GM19463 (cell line): ENCODE measurements around the gene CABLES1.

Experiments
- ATAC-seq: cut with Tn5 transposase; IDR thresholded peaks from one replicate; pipeline ENCODE4 v1.9.1; 2021; ENCODE audit warnings: mild to moderate bottlenecking, moderate library complexity; ENCODE audit not compliant: unreplicated experiment

Gene CABLES1

GRCh38 chr18:23165271-23166068 is 30.2 kb downstream of the CABLES1 start:
- ATAC-seq, result no peak

DNA sequence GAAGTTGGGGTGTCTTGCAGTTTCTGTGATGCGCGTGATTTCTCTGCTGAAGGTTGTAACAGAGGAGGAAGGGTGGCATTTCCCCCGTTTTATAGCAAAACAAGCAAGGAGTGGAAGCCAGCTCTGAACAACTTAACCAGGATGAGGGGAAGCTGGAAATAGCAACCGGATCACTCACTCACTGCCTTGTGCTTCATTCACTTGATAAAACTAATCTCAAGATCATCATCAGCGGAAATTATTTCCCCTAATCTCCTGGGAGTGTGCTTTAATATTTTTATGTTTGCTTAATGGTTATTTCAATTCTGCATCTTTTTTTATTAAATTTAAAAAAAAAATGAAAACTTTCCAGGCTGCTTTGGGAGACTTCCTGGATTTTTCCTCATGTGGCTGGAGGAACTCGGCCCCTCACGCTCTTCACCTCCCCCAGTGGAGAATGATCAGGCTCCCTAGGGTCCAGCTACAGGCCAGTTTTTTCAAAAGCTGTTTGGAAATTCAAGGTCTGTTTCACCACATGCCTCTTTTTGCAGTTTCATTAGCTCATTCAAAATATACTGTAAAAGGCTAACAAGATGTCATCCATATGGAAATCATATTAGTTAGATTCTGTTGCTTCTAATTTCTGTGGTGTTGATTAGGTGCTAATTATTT is 31.7 kb downstream of the CABLES1 start:
- ATAC-seq, result no peak

GRCh38 chr18:23169673-23170044 is 34.4 kb downstream of the CABLES1 start:
- no peak for ATAC-seq

- ATAC-seq, result no peak
Observed at GRCh38 chr18:23170137-23170536, 34.9 kb downstream of the CABLES1 start.

DNA sequence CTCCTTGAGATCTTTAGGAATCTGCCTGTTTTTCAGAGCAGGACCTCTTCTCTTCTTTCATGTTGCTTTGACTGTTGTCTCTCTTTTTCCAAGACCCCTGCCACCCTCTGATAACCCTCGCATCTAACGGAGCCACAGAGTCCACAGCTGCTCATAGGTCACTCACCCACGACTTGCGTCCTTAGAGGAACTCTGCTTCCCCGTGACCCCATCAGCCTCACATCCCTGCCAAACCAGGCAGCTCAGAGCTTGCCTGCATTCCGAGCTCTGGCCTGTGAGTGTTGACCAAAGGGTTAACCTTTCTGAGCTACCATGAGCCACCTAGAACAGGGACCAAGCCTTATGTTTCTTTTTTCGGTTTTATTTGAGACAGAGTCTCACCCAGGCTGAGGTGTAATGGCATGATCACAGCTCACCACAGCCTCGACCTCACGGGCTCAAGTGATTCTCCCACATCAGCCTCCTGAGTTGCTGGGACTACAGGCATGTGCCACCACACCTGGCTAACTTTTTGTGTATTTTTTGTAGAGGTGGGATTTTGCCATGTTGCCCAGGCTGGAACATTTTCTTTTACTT is 36.4 kb downstream of the CABLES1 start:
- no peak for ATAC-seq

GRCh38 chr18:23172591-23173380 is 37.5 kb downstream of the CABLES1 start:
- ATAC-seq, result no peak

DNA sequence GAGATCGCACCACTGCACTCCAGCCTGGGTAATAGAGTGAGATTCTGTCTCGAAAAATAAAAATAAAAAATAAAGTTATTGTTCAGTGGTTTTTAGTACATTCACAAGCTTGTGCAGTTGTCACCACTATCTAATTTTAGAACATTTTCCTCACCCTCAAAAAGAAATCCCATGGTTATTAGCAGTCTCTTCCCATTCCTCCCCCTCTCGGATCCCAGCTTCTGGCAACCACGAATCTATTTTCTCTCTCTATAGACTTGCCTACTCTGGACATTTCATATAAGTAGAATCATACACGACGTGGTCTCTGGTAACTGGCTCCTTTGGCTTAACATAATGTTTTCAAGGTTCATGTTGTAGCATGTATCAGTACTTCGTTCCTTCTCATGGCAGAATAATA is 38.6 kb downstream of the CABLES1 start:
- ATAC-seq, result no peak

DNA sequence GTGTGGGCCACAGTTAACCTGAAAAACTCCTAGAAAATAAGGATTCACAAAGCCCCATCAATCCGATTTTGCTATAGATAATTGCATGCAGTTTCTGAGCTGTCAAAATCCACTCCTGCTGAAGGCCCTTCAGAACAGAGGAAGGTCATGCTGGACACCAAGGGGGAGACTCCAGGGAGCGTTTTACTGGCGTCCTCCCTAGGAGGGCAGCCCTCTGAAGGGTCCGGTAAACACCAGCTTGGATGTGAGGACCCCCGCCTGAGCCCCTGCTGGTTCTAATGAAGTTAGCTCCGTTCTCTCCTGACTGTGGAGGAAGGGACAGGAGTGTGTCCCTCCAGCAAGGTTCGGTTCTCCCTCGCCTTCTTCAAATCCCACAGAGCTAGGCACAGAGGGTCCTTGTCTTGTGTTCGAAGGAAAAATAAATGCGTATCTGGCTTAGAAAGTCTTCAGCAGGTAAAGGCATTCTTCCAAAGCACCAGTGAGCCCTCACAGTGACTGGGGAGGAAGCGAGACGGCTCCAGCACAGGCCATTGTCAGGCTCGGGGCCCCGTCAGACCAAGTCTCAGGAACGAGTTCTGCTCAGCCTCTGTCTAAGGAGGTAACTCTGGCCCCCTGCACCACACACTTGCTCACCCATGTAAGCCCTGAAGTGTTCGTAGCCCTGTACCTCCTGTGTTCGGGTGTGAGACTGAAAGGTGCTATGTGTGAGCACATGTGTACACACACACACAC is 41.6 kb downstream of the CABLES1 start:
- ATAC-seq, result no peak

GRCh38 chr18:23177433-23178072 is 42.3 kb downstream of the CABLES1 start:
- ATAC-seq, result no peak

DNA sequence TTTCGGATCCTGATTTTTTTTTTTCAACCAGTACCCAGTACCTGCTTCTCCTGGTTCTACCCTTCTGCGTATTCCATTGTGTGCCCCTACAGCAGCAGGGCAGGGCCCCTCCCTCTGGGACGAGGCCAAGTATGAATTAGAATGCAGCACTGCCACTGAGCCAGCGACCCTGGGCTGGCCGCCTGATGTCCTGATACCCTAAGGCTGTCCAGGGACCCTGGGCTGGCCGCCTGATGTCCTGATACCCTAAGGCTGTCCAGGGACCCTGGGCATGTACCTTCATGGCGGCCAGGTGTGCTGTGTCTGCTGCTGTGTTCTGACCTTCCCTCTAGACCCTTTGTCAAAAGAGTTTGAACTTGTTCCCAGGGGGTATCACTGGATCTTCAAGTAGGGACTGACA is 42.9 kb downstream of the CABLES1 start:
- no peak for ATAC-seq

- ATAC-seq, result no peak
Observed at GRCh38 chr18:23178661-23179081, 43.4 kb downstream of the CABLES1 start.

GRCh38 chr18:23179416-23179815 is 44.1 kb downstream of the CABLES1 start:
- no peak for ATAC-seq

DNA sequence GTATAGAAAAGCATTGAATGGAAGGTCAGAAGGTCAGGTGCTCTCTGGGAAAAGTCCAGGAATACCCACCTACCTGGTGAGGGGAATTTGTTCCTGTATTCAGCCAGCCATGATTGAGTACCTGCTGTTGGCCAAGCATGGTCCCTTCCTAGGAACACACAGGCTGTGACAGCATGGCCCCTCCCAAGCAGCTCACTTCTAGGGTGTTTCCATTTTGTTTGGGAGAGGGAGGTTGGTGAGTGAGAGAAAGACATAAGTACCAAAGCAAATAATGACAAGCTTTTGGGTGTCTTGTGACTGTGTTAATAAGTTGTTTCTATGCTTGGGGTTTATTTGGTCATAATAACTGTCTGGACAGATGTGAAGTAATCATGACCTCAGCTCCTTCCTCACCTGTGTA is 46.3 kb downstream of the CABLES1 start:
- no peak for ATAC-seq

GRCh38 chr18:23182606-23183005 is 47.3 kb downstream of the CABLES1 start:
- ATAC-seq, result no peak

DNA sequence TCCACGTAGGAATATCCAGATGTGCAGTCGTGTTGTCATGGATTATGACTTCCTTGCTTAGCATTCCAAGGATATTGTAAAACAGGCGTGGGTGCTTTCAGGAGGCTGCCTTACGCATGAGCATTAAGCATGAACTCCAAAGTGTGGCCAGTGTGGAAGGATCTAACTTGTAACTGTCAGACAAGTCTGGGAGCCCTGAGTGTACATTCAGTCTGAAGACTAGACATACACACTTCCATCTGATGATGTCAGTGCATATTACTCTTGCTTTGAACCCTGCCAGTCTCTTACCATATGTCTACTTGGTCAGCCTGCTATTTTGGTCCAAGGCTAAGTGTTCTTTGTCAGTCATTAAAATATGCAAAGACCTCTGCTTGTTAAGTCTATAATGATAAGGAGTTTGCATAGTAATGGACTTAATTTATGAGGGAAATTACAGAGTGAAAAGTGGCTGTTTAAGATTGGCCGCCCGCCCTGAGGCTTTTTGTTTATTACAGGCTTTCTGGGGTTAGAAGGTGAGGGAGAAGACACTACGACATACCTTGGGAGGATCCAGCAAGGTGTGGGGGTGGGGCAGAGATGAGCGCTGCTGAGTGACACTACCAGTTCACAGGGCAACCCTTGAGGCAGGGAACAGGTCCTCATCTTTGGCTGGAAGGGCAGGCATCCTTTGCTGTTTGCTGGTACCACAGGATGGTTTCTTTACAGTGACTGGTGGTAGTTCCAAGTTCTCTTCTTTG is 48.3 kb downstream of the CABLES1 start:
- no peak for ATAC-seq

DNA sequence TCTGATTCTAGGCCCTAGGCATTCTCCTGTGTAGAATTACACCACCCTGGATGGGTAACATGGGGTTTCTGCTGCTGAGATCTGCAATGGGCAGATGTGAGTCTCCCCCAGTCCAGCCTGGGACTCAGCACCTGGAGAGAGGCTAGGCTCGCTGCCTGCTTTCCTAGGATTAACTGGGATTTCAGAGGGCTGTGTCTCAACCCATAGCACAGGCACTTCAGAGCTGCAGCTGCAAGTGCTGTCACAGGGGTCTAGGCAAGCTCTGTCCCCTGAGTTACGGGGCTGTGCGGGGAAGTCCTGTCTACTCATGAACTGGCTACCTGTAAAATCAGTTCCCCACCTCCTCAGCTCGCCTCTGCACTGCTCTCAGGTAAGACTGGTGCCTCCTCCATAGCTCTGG is 51.5 kb downstream of the CABLES1 start:
- ATAC-seq, result no peak

- ATAC-seq, result no peak
Observed at GRCh38 chr18:23188068-23188760, 52.9 kb downstream of the CABLES1 start.

DNA sequence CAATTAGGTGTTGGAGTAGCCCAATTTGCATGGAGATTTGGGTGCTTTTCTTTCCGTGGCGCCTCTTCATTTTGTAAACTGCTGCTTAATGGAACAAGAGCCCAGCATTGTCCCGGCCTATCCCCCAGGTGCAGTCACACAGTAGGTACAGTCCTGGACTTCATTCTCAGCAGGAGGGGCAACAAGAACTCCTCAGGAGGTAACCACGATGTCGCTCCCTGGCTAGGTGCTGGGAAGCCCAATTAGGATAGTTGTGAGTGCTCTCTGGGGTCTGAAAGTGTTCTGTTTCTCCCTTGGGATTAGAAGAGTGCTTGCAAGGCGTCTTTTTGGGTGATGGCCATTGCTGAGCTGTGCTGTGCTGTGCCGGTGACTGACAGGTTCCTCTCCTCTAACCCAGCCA is 53.8 kb downstream of the CABLES1 start:
- ATAC-seq, result no peak
